NB4 (cell line): ENCODE results near the gene DMGDH.

Source experiments
- POLR2A ChIP-seq: IDR thresholded peaks from 2 replicates; pipeline ENCODE4 v1.6.1; 2011; ENCODE audit warnings: mild to moderate bottlenecking; ENCODE audit not compliant: insufficient read length; ENCODE audit errors: extremely low read depth
- TF ChIP-seq, protein P1 (sequence below): IDR thresholded peaks from one replicate; pipeline ENCODE4 v1.5.1; 2012; ENCODE audit warnings: low read depth, low read length
- TF ChIP-seq, protein P2 (sequence below): IDR thresholded peaks from 2 replicates; pipeline ENCODE4 v1.6.1; 2011; ENCODE audit warnings: low read depth, low read length

DNA sequence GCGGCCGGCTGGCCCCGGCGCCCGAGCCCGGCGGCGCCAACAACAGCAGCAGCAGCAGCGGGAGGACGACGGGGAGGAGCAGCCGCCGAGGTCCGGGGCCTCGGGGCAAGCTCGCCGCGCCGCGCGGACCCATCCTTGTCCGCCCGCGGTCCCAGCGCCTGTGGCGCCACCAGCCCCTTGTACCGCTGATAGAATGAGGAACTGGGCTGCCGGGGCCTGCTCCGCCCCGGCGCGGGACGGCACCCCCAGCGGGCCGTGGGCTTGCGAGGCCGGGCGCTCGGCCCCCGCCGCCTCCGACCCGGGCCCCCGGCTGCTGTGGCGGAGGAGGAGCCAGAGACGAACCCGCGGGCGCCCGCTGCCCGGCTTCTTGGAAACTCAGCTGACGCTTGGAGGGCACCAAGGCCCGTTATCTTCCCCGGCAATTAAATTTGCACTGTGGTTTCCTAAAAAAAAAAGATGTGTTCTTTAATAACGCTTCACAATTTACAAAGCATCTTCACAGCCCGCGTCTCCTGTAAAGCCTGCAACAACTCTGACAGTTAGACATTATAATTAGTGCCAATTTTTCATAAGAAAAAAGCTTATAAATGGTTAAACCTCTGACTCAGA, 84.3 kb downstream of the DMGDH start, which contains the start of gene ARSB:
- TF ChIP-seq, protein P1, sequence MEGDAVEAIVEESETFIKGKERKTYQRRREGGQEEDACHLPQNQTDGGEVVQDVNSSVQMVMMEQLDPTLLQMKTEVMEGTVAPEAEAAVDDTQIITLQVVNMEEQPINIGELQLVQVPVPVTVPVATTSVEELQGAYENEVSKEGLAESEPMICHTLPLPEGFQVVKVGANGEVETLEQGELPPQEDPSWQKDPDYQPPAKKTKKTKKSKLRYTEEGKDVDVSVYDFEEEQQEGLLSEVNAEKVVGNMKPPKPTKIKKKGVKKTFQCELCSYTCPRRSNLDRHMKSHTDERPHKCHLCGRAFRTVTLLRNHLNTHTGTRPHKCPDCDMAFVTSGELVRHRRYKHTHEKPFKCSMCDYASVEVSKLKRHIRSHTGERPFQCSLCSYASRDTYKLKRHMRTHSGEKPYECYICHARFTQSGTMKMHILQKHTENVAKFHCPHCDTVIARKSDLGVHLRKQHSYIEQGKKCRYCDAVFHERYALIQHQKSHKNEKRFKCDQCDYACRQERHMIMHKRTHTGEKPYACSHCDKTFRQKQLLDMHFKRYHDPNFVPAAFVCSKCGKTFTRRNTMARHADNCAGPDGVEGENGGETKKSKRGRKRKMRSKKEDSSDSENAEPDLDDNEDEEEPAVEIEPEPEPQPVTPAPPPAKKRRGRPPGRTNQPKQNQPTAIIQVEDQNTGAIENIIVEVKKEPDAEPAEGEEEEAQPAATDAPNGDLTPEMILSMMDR = no peak
- TF ChIP-seq POLR2A = peak; percentile 16
- TF ChIP-seq, protein P2, sequence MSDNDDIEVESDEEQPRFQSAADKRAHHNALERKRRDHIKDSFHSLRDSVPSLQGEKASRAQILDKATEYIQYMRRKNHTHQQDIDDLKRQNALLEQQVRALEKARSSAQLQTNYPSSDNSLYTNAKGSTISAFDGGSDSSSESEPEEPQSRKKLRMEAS = no peak
